Right lobe of liver (tissue), 6 donors: ENCODE measurements around the gene CASZ1. TPM values are rescaled to one million over a fixed set of nuclear protein-coding genes. Genes with fewer than 3 reads are reported as not detected.

Source experiments
- ATAC-seq, 4 donors: fragments of 200-7000 bp; cut with Tn5 transposase; one replicate each; pipeline ENCODE4 v1.9.1; 2020; ENCODE audit warnings: mild to moderate bottlenecking in 4 of 4, moderate library complexity in 4 of 4
- DNase-seq, 3 donors: peaks; one replicate each; pipeline ENCODE4 v3.0.0-alpha.2; 2020
- H3K27ac ChIP-seq, 3 donors: fragments of 200-600 bp; one replicate each; pipeline ENCODE4 v1.8.0; 2022
- H3K27me3 ChIP-seq, 2 donors: fragments of 200-600 bp; one replicate each; pipeline ENCODE4 v1.8.0; 2022
- H3K36me3 ChIP-seq, 4 donors: fragments of 200-600 bp; sonication (generic) in 1 of 4; one replicate each; pipeline versions ENCODE4 v1.5.1 to v1.8.0; 2017 to 2022; ENCODE audit warnings: control low read depth in 1 of 4
- H3K4me1 ChIP-seq, 4 donors: fragments of 200-600 bp; sonication (generic) in 1 of 4; one replicate each; pipeline versions ENCODE4 v1.5.1 to v1.8.0; 2017 to 2022; ENCODE audit warnings: control low read depth in 1 of 4
- H3K4me3 ChIP-seq, 3 donors: fragments of 200-600 bp; one replicate each; pipeline ENCODE4 v1.8.0; 2022
- H3K9me3 ChIP-seq, 4 donors: fragments of 200-600 bp; sonication (generic) in 1 of 4; one replicate each; pipeline versions ENCODE4 v1.5.1 to v1.8.0; 2017 to 2022; ENCODE audit warnings: control low read depth in 1 of 4
- POLR2A ChIP-seq: fragments of 450-650 bp; IDR thresholded peaks from one replicate; pipeline ENCODE4 v1.6.1; 2017; ENCODE audit warnings: antibody characterized with exemption, mild to moderate bottlenecking
- WGBS: methylation state at CpG from one replicate; pipeline ENCODE4 v1.1.6; 2018; ENCODE audit warnings: low coverage, low lambda C conversion rate; ENCODE audit not compliant: insufficient coverage; ENCODE audit errors: missing lambda C conversion rate; 5-methylcytosine and 5-hydroxymethylcytosine counted together
- intact Hi-C, 2 donors: fragments of 100-400 bp; cut with DNase I; formaldehyde crosslinking; loops; one replicate each; pipeline versions ENCODE4 v1.11.2 to v1.14.1; 2022
- total RNA-seq, 6 experiments: library from RNA; depleted of rRNA in 2 of 6; stranded (reverse); fragments of >200 nt in 2 of 6; fragmentation: NEBNext Ultra II Directional in 3 of 6; extraction: Animal tissue kit (Norgen Biotek cat#: 25700) in 3 of 6; gene quantifications; one replicate each; pipeline versions ENCODE4 v1.1.0 to v1.2.4, GENCODE V29; 2016 to 2023
- TF ChIP-seq, protein P1 (sequence below), 4 donors: fragments of 200-600 bp in 3 of 4; fragments of 450-650 bp in 1 of 4; IDR thresholded peaks; one replicate each; pipeline versions ENCODE4 v1.5.1 to v1.8.0; 2016 to 2022; ENCODE audit warnings: antibody characterized with exemption in 4 of 4, mild to moderate bottlenecking in 2 of 4
- donor health status: DM: no; HTN: yes; CAD: no.
- donor health status: DM: no; HTN: no; CAD: no.
- donor health status: DM: no; HTN: no; CAD: no.
- donor health status: DM: no; HTN: yes; CAD: no.
- donor health status: DM: no; HTN: yes; CAD: no.

Gene CASZ1
- total RNA-seq, 6 experiments from 2014 or later = 3.1 to 10.1 (median 5.3) TPM

DNA sequence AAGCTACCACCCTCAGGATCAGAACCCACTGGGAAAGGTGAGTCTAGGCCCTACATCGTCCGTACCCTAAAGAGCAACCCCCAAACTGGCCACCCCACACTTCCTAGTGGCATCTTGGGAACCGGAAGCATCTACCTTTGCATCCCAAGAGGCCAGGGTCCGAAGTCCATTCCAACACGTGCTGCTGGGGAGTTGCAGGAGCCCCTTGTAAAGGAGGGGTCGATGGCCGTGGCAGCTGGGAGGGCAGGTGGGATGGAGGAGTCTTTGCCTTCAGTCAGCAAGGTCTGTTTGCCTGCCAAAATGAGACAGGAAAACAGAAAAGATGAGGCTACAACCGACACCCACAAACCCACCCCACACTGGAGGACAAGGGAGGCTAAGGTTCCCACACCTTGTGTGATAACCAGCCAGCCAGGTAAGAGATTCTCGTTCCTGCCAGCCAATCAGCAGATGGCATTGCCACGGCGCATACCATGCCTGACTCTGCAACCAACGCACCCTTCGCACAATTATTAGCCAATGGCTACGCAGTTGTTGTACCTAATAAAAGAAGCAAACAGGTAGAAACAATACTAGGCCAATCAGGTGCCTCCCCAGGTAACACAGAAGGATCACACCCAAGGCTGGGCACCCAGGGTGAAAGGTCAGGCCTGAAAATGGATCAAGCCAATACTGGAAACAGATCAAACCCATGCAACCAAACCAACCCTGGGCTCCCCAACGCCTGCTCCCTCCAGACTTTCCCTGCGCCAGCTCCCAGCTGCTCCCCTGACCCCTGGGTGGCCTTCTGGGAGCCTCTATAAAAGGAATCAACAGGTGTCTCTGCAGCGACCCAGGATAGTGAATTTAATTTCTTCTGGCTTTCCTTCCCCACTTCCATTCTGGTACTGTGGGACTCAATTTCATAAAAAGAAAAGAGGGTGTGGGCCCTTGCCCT, 35.6 kb downstream of the CASZ1 start:
- H3K36me3 ChIP-seq = no peaks in the 10 kb centered on the region
- DNase-seq (no peak), ATAC-seq (no peak)
- H3K27ac ChIP-seq = no peak overlapping the region
- no peaks in the 10 kb centered on the region for H3K27me3 ChIP-seq
- intact Hi-C loops = no loop called here
- no peak overlapping the region for H3K4me3 ChIP-seq
- no peaks in the 10 kb centered on the region for H3K9me3 ChIP-seq
- TF ChIP-seq, protein P1, sequence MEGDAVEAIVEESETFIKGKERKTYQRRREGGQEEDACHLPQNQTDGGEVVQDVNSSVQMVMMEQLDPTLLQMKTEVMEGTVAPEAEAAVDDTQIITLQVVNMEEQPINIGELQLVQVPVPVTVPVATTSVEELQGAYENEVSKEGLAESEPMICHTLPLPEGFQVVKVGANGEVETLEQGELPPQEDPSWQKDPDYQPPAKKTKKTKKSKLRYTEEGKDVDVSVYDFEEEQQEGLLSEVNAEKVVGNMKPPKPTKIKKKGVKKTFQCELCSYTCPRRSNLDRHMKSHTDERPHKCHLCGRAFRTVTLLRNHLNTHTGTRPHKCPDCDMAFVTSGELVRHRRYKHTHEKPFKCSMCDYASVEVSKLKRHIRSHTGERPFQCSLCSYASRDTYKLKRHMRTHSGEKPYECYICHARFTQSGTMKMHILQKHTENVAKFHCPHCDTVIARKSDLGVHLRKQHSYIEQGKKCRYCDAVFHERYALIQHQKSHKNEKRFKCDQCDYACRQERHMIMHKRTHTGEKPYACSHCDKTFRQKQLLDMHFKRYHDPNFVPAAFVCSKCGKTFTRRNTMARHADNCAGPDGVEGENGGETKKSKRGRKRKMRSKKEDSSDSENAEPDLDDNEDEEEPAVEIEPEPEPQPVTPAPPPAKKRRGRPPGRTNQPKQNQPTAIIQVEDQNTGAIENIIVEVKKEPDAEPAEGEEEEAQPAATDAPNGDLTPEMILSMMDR (IDR thresholded peaks at IDR 0.05) = no peak
- TF ChIP-seq POLR2A = no peak
- peaks cover 0 to 19% (median 5%) of the 10 kb centered on the region in 4 donors for H3K4me1 ChIP-seq
- 84% methylated on average over 8 of the region's 17 CpGs for WGBS

DNA sequence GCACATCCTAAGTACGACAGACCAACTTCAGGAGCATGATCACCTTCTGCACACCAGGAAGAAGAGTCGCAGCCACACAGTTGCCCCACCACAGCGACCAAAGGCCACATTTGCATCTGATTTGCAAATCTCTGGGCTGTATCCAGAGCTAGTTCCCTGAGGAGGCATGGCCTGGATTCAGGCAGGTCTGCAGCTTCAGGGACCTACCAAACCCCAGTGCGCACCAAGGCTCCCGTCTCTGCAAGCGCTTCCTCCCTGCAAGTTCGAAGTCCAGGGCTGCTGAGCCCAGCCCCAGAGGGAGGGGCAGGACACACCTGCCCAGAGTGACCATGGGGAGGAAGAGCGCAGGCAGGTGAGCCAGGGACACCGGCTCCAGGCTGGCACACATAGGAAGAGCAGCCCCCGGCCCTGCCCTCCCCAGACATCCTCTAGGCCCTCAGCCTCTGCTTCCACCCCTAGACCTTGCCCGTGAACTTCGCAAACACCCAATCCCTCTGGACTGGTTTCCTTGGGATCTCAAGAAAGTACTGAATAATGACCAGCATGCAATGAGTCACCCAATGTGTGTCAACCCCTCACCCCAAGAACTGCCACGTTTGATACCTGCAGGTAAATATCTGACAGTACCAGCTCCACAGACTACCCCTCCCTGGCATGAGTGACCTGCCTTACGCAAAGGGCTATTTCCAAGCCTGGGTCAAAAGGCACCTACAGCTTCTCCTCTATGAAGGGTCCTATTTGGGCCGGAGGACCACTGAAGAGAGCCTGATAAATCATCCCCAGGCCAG, 36.8 kb downstream of the CASZ1 start:
- H3K4me1 ChIP-seq = peaks cover 0 to 13% (median 2%) of the 10 kb centered on the region in 4 donors
- no peaks in the 10 kb centered on the region for H3K27me3 ChIP-seq
- no peaks in the 10 kb centered on the region for H3K36me3 ChIP-seq
- no peak overlapping the region for H3K4me3 ChIP-seq
- DNase-seq = peak in 2 of 3 donors; percentile 37 to 66
- TF ChIP-seq, protein P1 (IDR thresholded peaks at IDR 0.05) = no peak
- no peak for TF ChIP-seq POLR2A
- H3K27ac ChIP-seq = no peak overlapping the region
- intact Hi-C loops = no loop called here
- ATAC-seq = peak; percentile 69 to 74 (median 71)
- no peaks in the 10 kb centered on the region for H3K9me3 ChIP-seq
- WGBS = 47% methylated on average over 2 of the region's 15 CpGs

DNA sequence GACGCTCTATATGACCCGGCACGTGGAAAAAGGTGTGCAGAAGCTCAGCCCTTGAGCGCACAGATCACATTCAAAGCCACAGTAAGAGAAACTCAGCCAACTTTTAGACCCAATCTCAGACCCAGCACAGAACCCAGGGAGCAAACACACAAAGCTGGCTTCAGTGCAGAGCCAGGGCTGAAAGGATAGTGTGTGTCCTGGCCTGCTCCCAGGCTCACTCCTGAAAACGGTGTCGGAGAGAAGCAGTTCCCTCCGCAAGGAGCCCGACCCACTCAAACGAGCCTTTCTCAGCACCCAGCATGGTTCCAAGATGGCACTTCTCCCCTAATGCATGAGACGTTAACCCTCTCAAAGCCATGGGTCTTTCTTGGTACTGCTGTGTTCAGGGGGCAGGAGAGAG, 39.6 kb downstream of the CASZ1 start:
- Histone ChIP-seq H3K36me3 (no peaks in the 10 kb centered on the region), H3K27me3 (no peaks in the 10 kb centered on the region), H3K4me3 (no peak overlapping the region), H3K4me1 (peaks cover 0 to 11% (median 2%) of the 10 kb centered on the region in 4 donors), H3K27ac (no peak overlapping the region), H3K9me3 (no peaks in the 10 kb centered on the region)
- 59% methylated on average over 2 of the region's 10 CpGs for WGBS
- no peak for TF ChIP-seq POLR2A
- TF ChIP-seq, protein P1 (IDR thresholded peaks at IDR 0.05) = no peak
- ATAC-seq (no peak), DNase-seq (no peak)
- intact Hi-C loops = no loop called here

DNA sequence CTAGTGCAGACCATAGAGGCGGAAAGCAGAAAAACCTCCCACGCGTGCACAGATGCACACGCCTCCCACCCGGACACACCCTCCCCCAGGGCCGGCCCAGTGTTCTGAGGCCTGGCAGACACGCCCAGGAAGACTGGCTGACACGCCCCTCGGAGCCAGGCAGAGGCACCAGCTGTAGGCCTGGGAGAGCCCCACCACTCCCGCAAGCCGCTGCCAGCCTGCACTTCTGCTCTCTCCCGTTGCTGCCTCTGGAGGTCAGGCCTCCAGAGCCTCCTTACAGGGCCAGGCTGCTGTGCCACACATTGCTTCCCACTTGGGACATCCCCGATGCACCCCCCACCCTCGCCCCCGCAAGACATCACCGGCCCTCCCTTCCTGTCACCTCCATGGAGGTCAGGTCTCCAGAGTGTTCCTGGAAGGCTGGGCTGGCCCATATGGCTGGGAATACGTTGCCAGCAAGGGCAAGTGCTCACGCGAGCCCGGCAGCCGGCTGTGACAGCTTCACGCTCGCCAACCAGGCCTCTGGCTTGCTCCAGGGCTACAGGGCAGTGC, 40.4 kb downstream of the CASZ1 start:
- Histone ChIP-seq H3K4me1 (peaks cover 0 to 3% (median 0%) of the 10 kb centered on the region in 4 donors), H3K4me3 (no peak overlapping the region), H3K36me3 (no peaks in the 10 kb centered on the region), H3K27me3 (no peaks in the 10 kb centered on the region), H3K9me3 (no peaks in the 10 kb centered on the region), H3K27ac (no peak overlapping the region)
- WGBS = no CpG with 5 or more reads among the region's 23 CpGs
- peak in 3 of 4 donors; percentile 17 to 39 (median 30) for ATAC-seq
- TF ChIP-seq, protein P1 (IDR thresholded peaks at IDR 0.05) = no peak
- TF ChIP-seq POLR2A = no peak
- intact Hi-C loops = no loop called here
- DNase-seq = no peak
